ENCODE results near the gene FAM135A. TPM values are rescaled to one million over a fixed set of nuclear protein-coding genes. Genes with fewer than 3 reads are reported as not detected.

The FAM135A gene
- total RNA-seq, 1 donor from 2014 or later, result 24.1 TPM

DNA sequence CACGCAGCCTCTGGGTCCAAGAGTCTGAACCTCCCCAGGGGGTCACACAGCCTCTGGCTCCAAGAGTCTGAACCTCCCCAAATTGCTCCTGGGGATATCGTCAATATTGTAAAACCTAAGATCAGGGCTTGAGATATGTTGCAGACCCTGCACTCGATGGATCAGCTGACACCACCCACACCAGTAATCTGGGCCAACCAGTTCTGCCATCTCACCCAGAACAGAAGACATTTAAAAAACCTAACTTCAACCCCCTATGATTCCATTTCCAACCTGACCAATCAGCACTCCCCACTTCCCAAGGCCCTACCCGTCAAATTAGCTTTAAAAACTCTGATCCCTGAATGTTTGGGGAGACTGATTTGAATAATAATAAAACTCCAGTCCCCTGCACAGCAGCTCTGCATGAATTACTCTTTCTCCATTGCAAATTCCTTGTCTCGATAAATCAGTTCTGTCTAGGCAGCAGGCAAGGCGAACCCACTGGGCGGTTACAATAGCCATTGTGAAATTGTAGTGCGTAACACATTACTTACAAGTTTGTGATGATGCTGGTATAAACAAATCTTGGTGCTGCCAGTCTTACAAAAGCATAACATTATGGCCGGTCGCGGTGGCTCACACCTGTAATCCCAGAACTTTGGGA, 32.4 kb upstream of the FAM135A start:
- ATAC-seq, result no peak

DNA sequence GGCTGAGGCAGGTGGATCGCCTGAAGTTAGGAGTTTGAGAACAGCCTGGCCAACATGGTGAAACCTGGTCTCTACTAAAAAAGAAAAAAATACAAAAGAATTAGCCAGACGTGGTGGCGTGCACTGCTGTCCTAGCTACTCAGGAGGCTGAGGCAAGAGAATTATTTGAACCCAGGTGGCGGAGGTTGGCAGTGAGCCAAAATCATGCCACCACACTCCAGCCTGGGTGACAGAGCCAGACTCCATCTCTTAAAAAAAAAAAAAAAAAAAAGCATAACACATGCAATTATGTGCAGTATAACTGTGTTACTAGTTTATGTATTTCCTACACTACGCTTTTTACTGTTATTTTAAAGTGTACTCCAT, 31.9 kb upstream of the FAM135A start:
- no peaks in the 10 kb centered on the region for H3K9me3 ChIP-seq
- no peak overlapping the region for H3K4me3 ChIP-seq
- ATAC-seq (no peak), DNase-seq (no peak)
- intact Hi-C loops (cut with DNase I), result no loop called here
- no peaks in the 10 kb centered on the region for H3K27me3 ChIP-seq
- TF ChIP-seq, protein P1, sequence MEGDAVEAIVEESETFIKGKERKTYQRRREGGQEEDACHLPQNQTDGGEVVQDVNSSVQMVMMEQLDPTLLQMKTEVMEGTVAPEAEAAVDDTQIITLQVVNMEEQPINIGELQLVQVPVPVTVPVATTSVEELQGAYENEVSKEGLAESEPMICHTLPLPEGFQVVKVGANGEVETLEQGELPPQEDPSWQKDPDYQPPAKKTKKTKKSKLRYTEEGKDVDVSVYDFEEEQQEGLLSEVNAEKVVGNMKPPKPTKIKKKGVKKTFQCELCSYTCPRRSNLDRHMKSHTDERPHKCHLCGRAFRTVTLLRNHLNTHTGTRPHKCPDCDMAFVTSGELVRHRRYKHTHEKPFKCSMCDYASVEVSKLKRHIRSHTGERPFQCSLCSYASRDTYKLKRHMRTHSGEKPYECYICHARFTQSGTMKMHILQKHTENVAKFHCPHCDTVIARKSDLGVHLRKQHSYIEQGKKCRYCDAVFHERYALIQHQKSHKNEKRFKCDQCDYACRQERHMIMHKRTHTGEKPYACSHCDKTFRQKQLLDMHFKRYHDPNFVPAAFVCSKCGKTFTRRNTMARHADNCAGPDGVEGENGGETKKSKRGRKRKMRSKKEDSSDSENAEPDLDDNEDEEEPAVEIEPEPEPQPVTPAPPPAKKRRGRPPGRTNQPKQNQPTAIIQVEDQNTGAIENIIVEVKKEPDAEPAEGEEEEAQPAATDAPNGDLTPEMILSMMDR (IDR thresholded peaks at IDR 0.05), result no peak
- H3K36me3 ChIP-seq, result no peaks in the 10 kb centered on the region
- no peak overlapping the region for H3K27ac ChIP-seq
- H3K4me1 ChIP-seq, result no peaks in the 10 kb centered on the region

More for the DNA sequence above, 32.4 kb upstream of the FAM135A start:
- TF ChIP-seq, protein P1 (IDR thresholded peaks at IDR 0.05), result no peak
- Histone ChIP-seq H3K27me3 (no peaks in the 10 kb centered on the region), H3K4me1 (no peaks in the 10 kb centered on the region), H3K36me3 (no peaks in the 10 kb centered on the region), H3K4me3 (no peak overlapping the region), H3K27ac (no peak overlapping the region), H3K9me3 (no peaks in the 10 kb centered on the region)
- no peak for DNase-seq
- intact Hi-C loops (cut with DNase I), result no loop called here

DNA sequence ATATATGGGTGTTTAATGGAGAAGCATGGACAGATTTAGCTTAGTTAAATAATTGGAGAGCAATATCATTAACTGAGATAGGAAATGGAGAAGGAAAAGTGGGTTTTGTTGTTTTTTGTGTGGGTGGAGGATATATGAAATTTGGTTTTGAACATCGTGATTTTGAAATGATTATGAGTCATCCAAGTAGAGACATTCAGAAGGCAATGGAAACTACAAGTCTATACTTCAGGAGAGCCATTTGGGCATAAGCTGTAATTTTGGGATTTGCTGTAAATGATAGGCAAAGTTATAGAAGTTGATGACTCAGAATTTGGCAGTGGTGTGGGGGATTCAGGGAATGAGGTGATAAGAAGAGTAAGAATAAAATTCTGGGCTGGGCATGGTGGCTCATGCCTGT, 27.4 kb upstream of the FAM135A start:
- Histone ChIP-seq H3K9me3 (no peaks in the 10 kb centered on the region), H3K27me3 (no peaks in the 10 kb centered on the region), H3K36me3 (no peaks in the 10 kb centered on the region), H3K4me3 (no peak overlapping the region), H3K4me1 (no peaks in the 10 kb centered on the region), H3K27ac (no peak overlapping the region)
- intact Hi-C loops (cut with DNase I), result no loop called here
- TF ChIP-seq, protein P1 (IDR thresholded peaks at IDR 0.05), result no peak
- ATAC-seq, result no peak
- no peak for DNase-seq

DNA sequence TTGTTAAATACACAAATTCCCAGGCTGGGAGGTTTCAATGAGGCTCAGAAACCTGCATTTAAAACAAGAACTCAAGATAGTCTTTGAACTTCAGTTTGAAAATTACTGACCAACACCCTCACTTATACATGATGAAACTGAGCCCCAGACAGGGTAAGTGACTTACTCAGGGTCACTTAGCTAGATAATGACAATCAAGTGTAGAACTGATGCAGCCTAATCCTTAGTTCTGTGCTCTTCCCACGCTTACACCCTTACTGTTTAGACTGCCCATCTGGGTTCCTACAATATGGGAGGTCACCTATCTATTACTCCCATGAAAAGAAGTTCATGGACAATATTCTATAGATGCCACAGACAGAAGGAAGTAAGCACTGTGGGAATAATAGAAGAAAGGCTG, 24.5 kb upstream of the FAM135A start:
- H3K9me3 ChIP-seq, result no peaks in the 10 kb centered on the region
- DNase-seq, result no peak
- H3K4me1 ChIP-seq, result no peaks in the 10 kb centered on the region
- intact Hi-C loops (cut with DNase I), result no loop called here
- no peak overlapping the region for H3K4me3 ChIP-seq
- no peak overlapping the region for H3K27ac ChIP-seq
- no peaks in the 10 kb centered on the region for H3K36me3 ChIP-seq
- TF ChIP-seq, protein P1 (IDR thresholded peaks at IDR 0.05), result no peak
- no peak for ATAC-seq
- no peaks in the 10 kb centered on the region for H3K27me3 ChIP-seq

DNA sequence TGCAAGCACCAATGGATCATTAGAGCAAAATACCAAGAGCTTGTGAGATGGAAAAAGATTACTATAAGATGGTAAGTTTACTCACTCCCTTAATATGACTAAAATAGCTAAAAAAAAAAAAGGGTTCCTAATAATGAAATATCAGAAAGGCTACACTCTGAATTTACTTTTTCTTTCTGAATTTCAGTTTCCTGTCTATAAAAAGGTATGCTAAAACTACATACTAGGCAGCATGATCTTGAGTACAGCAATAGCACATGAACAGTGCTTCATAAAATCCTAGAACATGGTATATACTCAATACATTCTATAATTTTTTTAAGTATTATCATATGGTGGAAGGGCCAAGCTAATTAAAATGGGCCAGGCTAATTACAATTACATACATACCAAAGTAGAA, 24.0 kb upstream of the FAM135A start:
- no peak overlapping the region for H3K27ac ChIP-seq
- H3K9me3 ChIP-seq, result no peaks in the 10 kb centered on the region
- intact Hi-C loops (cut with DNase I), result no loop called here
- H3K4me3 ChIP-seq, result no peak overlapping the region
- no peak for ATAC-seq
- TF ChIP-seq, protein P1 (IDR thresholded peaks at IDR 0.05), result no peak
- DNase-seq, result no peak
- H3K27me3 ChIP-seq, result no peaks in the 10 kb centered on the region
- no peaks in the 10 kb centered on the region for H3K36me3 ChIP-seq
- H3K4me1 ChIP-seq, result no peaks in the 10 kb centered on the region

DNA sequence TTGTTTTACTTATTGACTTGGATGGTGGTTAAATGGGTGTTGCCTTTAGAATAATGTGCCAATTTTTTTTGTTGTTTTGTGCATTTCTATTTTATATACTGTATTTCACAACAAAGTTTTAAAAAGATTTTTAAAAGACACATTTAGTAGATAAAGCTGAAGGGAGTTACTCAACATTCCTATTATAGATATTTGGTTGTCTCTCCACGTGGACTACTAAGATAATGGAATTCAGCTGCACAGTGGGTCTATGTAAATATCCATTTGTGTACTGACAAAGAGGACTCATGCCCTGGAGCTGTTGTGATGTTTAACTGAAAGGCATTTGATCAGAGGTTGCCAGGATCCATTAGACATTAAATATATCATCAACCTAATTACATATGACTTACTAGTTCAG, 23.2 kb upstream of the FAM135A start:
- TF ChIP-seq, protein P1 (IDR thresholded peaks at IDR 0.05), result no peak
- intact Hi-C loops (cut with DNase I), result no loop called here
- H3K4me1 ChIP-seq, result no peaks in the 10 kb centered on the region
- no peaks in the 10 kb centered on the region for H3K27me3 ChIP-seq
- H3K27ac ChIP-seq, result no peak overlapping the region
- no peak for ATAC-seq
- H3K36me3 ChIP-seq, result no peaks in the 10 kb centered on the region
- no peak for DNase-seq
- H3K9me3 ChIP-seq, result no peaks in the 10 kb centered on the region
- no peak overlapping the region for H3K4me3 ChIP-seq
